WERI-Rb-1 (cell line): ENCODE data around the gene C18orf63.
A peak's percentile ranks its signal among the peaks of the same experiment; 100 is the strongest.
"Not testable (repeated sequence)": the region's sequence is repeated elsewhere in the genome, so short reads cannot be mapped to it uniquely, and the experiment has no call there.

ENCODE experiments used
- DNase-seq: peaks from one replicate; pipeline ENCODE4 v3.0.0-alpha.2; 2020
- H3K27ac ChIP-seq: fragments of 250-450 bp; sonication (Bioruptor Pico); 2 replicates; pipeline ENCODE4 v1.5.1; 2020; ENCODE audit warnings: mild to moderate bottlenecking, moderate library complexity
- H3K27me3 ChIP-seq: fragments of 250-450 bp; sonication (Bioruptor Pico); 2 replicates; pipeline ENCODE4 v1.5.1; 2021; ENCODE audit warnings: mild to moderate bottlenecking, low read depth, moderate library complexity; ENCODE audit not compliant: insufficient read depth, severe bottlenecking
- H3K36me3 ChIP-seq: fragments of 250-450 bp; sonication (Bioruptor Pico); 2 replicates; pipeline ENCODE4 v1.5.1; 2020; ENCODE audit warnings: mild to moderate bottlenecking, moderate library complexity
- H3K4me3 ChIP-seq: 2 replicates; pipeline ENCODE4 v1.5.1; 2011; ENCODE audit warnings: low read depth, mild to moderate bottlenecking, control low read depth, low read length
- H3K9me3 ChIP-seq: fragments of 250-450 bp; sonication (Bioruptor Pico); 2 replicates; pipeline ENCODE4 v1.5.1; 2021; ENCODE audit warnings: mild to moderate bottlenecking, moderate library complexity; ENCODE audit not compliant: severe bottlenecking
- CTCF ChIP-seq: IDR thresholded peaks from 2 replicates; pipeline ENCODE4 v1.5.1; 2011; ENCODE audit warnings: low read depth, mild to moderate bottlenecking, control low read depth, inconsistent platforms, low read length

Gene C18orf63

GRCh38 chr18:74316257-74317170 lies 875 bp downstream of the C18orf63 start:
- no peak for DNase-seq
- H3K36me3 ChIP-seq: no peaks in the 10 kb centered on the region
- no peak for TF ChIP-seq CTCF
- H3K27ac ChIP-seq: no peak overlapping the region
- H3K27me3 ChIP-seq: no peaks in the 10 kb centered on the region
- no peak overlapping the region for H3K4me3 ChIP-seq
- no peaks in the 10 kb centered on the region for H3K9me3 ChIP-seq

GRCh38 chr18:74326231-74326630 lies 10.6 kb downstream of the C18orf63 start:
- no peak for TF ChIP-seq CTCF
- Histone ChIP-seq H3K27me3 (no peaks in the 10 kb centered on the region), H3K27ac (no peak overlapping the region), H3K4me3 (no peak overlapping the region), H3K36me3 (no peaks in the 10 kb centered on the region), H3K9me3 (no peaks in the 10 kb centered on the region)
- no peak for DNase-seq

- not testable (repeated sequence) for H3K27me3 ChIP-seq, H3K27ac ChIP-seq, H3K36me3 ChIP-seq, DNase-seq, H3K4me3 ChIP-seq, H3K9me3 ChIP-seq
Measured at GRCh38 chr18:74326791-74327190, 11.2 kb downstream of the C18orf63 start.

GRCh38 chr18:74328206-74328605 lies 12.6 kb downstream of the C18orf63 start:
- DNase-seq: no peak
- H3K27ac ChIP-seq: no peak overlapping the region
- no peaks in the 10 kb centered on the region for H3K27me3 ChIP-seq
- no peaks in the 10 kb centered on the region for H3K36me3 ChIP-seq
- no peak for TF ChIP-seq CTCF
- H3K9me3 ChIP-seq: no peaks in the 10 kb centered on the region
- no peak overlapping the region for H3K4me3 ChIP-seq

GRCh38 chr18:74329688-74330205 lies 14.1 kb downstream of the C18orf63 start:
- Histone ChIP-seq H3K36me3 (no peaks in the 10 kb centered on the region), H3K4me3 (no peak overlapping the region), H3K27me3 (no peaks in the 10 kb centered on the region), H3K9me3 (no peaks in the 10 kb centered on the region), H3K27ac (no peak overlapping the region)
- TF ChIP-seq CTCF: no peak
- no peak for DNase-seq

- Histone ChIP-seq H3K27ac (no peak overlapping the region), H3K9me3 (no peaks in the 10 kb centered on the region), H3K4me3 (no peak overlapping the region), H3K27me3 (no peaks in the 10 kb centered on the region), H3K36me3 (no peaks in the 10 kb centered on the region)
- peak; percentile 66 for TF ChIP-seq CTCF
- no peak for DNase-seq
Measured at GRCh38 chr18:74331404-74331803, 15.8 kb downstream of the C18orf63 start.
